ENCODE data around the gene SKA2. TPM values are rescaled to one million over a fixed set of nuclear protein-coding genes. Genes with fewer than 3 reads are reported as not detected.

Gene SKA2
- total RNA-seq, 6 experiments from 2014 or later: 65.4 to 102 (median 96.6) TPM

DNA sequence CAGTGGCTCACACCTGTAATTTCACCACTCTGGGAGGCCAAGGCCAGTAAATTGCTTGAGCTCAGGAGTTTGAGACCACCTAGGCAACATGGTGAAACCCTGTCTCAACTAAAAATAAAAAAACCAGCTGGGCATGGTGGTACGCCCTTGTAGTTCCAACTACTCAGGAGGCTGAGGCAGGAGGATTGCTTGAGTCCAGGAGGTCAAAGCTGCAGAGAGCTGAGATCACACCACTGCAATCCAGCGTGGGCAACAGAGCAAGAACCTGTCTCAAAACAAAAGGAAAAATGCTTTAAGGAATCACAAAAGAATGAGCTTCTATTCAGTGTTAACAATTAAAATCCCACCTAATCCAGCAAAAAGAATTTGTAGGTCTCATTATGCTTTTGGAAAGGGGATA, 6.5 kb upstream of the SKA2 start:
- H3K36me3 Mint-ChIP-seq (ENCODE audit: low read depth): no peaks in the 10 kb centered on the region; the same call in 1 of the 2 replicates
- H3K4me1 Mint-ChIP-seq (ENCODE audit: low read depth): peaks cover 45% of the 10 kb centered on the region
- H3K27ac Mint-ChIP-seq: no peak overlapping the region
- peaks cover 1% of the 10 kb centered on the region; the same call in 1 of the 2 replicates for H3K27me3 Mint-ChIP-seq (ENCODE audit: insufficient read depth)
- H3K4me3 Mint-ChIP-seq: no peak overlapping the region
- no peak for DNase-seq
- TF ChIP-seq, protein P1, sequence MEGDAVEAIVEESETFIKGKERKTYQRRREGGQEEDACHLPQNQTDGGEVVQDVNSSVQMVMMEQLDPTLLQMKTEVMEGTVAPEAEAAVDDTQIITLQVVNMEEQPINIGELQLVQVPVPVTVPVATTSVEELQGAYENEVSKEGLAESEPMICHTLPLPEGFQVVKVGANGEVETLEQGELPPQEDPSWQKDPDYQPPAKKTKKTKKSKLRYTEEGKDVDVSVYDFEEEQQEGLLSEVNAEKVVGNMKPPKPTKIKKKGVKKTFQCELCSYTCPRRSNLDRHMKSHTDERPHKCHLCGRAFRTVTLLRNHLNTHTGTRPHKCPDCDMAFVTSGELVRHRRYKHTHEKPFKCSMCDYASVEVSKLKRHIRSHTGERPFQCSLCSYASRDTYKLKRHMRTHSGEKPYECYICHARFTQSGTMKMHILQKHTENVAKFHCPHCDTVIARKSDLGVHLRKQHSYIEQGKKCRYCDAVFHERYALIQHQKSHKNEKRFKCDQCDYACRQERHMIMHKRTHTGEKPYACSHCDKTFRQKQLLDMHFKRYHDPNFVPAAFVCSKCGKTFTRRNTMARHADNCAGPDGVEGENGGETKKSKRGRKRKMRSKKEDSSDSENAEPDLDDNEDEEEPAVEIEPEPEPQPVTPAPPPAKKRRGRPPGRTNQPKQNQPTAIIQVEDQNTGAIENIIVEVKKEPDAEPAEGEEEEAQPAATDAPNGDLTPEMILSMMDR (IDR thresholded peaks at IDR 0.05): no peak
- no peaks in the 10 kb centered on the region for H3K9me3 Mint-ChIP-seq

DNA sequence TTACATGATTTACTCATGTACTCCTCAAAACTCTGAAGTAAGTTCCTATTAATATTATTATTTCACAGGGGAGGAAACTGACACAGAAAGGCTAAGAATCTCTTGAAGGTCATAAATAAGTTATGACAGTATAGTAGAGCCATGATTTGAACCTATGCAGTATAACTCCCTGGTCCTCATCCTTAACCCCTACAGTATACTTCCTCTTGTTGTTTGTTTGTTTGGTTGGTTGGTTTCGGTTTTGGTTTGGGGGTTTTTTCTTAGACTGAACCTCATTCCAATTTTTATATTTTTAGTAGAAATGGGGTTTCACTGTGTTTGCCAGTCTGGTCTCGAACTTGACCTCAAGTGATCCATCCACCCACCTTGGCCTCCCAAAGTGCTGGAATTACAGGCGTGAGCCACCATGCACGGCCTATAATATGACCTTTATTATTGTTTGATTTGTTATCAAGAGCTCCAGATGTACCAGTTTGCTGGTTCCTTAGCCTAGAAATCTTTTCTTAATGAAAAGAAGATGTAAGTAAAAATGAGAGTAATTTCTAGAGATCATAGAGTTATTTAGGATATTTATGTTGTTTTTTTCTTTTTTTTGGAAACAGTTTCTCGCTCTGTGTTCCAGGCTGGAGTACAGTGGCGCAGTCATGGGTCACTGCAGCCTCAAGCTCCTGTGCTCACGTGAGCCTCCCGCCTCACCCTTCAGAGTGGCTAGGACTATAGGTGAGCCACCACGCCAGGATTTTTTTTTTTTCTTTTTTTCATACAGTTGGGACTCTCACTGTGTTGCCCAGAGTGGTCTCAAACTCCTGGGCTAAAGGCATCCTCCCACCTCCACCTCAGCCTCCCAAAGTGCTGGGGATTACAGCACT, 5.4 kb upstream of the SKA2 start:
- Mint-ChIP-seq H3K36me3 (ENCODE audit: low read depth) (peaks cover 4% of the 10 kb centered on the region; the same call in 1 of the 2 replicates), H3K4me1 (ENCODE audit: low read depth) (peaks cover 45% of the 10 kb centered on the region), H3K27ac (peak overlapping the region; percentile 59), H3K27me3 (ENCODE audit: insufficient read depth) (peaks cover 1% of the 10 kb centered on the region; the same call in 1 of the 2 replicates), H3K4me3 (0 out of 2 replicates have a peak overlapping the region, but pooled peaks have one; percentile 43), H3K9me3 (no peaks in the 10 kb centered on the region)
- no peak for DNase-seq
- TF ChIP-seq, protein P1 (IDR thresholded peaks at IDR 0.05): no peak

DNA sequence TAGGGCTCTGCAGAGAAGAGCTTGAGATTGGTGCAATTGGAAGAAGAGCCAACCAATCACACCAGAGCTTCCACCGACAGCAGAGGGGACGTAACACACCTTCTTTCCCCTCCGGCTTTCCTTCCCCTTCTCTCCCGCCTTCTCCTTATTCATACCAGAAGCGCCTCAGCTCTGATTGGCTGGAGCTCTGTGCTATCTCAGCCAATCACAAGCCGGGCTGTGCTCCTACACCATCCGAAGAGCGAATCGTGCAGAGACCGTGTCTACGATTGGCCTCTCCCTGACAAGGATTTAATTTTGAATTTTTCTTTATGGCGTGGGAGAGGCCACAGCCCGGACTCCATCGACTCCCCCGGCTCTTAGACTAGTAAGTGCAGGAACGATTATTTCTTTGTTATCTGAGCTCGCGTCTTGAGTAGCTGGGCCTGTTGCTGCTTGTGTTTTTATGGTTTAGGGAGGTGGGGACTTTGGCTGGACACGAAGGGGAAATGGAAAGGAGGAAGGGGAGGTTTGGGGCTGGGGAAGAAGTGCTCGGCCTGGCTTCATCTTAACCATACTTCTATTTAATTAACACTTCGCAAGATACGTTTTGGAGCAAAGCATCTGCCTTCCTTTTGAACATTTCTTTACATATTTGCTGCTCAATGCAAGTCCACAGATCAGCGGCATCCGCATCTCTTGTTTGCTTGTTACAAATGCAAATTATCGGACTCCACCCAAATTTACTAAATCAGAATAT, 622 bp upstream of the SKA2 start, which contains the start of gene PRR11:
Gene PRR11, plus strand, starts transcription at position 308 of the 739 bp plus-strand sequence. CDS start 14,007 bp downstream, outside the sequence.
- Mint-ChIP-seq H3K9me3 (no peaks in the 10 kb centered on the region), H3K27ac (no peak within 1 kb of the TSS), H3K4me1 (ENCODE audit: low read depth) (peaks cover 66% of the 10 kb centered on the region), H3K27me3 (ENCODE audit: insufficient read depth) (no peaks in the 10 kb centered on the region), H3K4me3 (no peak within 1 kb of the TSS), H3K36me3 (ENCODE audit: low read depth) (peaks cover 4% of the 10 kb centered on the region; the same call in 1 of the 2 replicates)
- TF ChIP-seq, protein P1 (IDR thresholded peaks at IDR 0.05): no peak
- DNase-seq: peak; percentile 100

DNA sequence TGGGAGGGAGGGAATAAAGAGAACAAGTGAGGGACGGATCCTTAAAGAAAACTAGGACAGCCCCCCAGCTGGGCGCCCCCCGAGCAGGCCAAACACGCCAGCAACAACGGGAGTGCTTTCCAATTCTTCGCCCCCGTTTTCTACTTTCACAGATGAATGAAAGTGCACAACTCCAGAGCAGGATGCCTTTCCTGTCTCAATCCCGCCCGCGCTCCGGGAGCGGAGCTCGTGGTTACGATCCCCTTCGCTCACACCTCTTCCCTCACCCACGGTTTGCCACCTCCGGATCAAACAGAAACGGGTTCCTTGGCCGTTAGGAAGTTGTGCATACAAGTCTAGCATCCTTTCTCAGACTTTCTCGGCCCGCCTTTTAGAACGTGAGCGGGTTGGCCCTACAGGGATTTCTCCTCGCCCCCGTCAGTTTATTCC, 680 bp downstream of the SKA2 start:
- no peak for DNase-seq
- H3K27me3 Mint-ChIP-seq (ENCODE audit: insufficient read depth): no peaks in the 10 kb centered on the region
- H3K36me3 Mint-ChIP-seq (ENCODE audit: low read depth): peaks cover 4% of the 10 kb centered on the region; the same call in 1 of the 2 replicates
- H3K9me3 Mint-ChIP-seq: no peaks in the 10 kb centered on the region
- no peak overlapping the region for H3K27ac Mint-ChIP-seq
- peaks cover 66% of the 10 kb centered on the region for H3K4me1 Mint-ChIP-seq (ENCODE audit: low read depth)
- TF ChIP-seq, protein P1 (IDR thresholded peaks at IDR 0.05): no peak
- H3K4me3 Mint-ChIP-seq: no peak overlapping the region

DNA sequence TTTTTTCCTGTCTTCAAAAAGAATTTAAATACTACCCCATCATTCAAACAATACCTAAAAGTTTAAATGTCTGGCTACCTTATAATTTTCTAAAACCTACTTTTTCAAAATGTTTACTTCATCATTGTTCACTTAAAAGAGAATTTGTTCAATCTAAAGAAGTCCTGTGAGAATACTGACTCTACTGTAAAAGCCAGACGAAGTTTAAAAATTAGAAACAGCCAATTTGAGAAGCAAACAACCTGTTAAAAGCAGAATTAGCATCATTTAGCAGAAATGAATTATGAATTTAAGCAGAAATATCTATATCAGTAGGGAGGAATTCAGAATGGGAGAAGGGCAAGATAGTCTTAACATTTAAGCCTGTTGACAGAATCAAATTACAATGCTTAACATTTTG, 2.1 kb downstream of the SKA2 start:
- TF ChIP-seq, protein P1 (IDR thresholded peaks at IDR 0.05): no peak
- H3K27ac Mint-ChIP-seq: no peak overlapping the region
- no peaks in the 10 kb centered on the region for H3K9me3 Mint-ChIP-seq
- no peaks in the 10 kb centered on the region for H3K27me3 Mint-ChIP-seq (ENCODE audit: insufficient read depth)
- no peak overlapping the region for H3K4me3 Mint-ChIP-seq
- peaks cover 4% of the 10 kb centered on the region; the same call in 1 of the 2 replicates for H3K36me3 Mint-ChIP-seq (ENCODE audit: low read depth)
- DNase-seq: no peak
- peaks cover 59% of the 10 kb centered on the region for H3K4me1 Mint-ChIP-seq (ENCODE audit: low read depth)
